Colonic mucosa (tissue), 4 donors: Measurements from ENCODE around the gene GDF11. TPM values are rescaled to one million over a fixed set of nuclear protein-coding genes. Genes with fewer than 3 reads are reported as not detected.
A peak's percentile ranks its signal among the peaks of the same experiment; 100 is the strongest.

ENCODE experiments used
- DNase-seq: peaks from one replicate; pipeline ENCODE4 v3.0.0-alpha.2; 2020
- H3K27ac ChIP-seq: fragments of 200-600 bp; one replicate; pipeline ENCODE4 v1.8.0; 2021
- H3K27me3 ChIP-seq: fragments of 200-600 bp; one replicate; pipeline ENCODE4 v1.8.0; 2021
- H3K36me3 ChIP-seq: fragments of 200-600 bp; one replicate; pipeline ENCODE4 v1.8.0; 2021
- H3K4me1 ChIP-seq: fragments of 200-600 bp; one replicate; pipeline ENCODE4 v1.8.0; 2021; ENCODE audit warnings: mild to moderate bottlenecking
- H3K4me3 ChIP-seq: fragments of 200-600 bp; one replicate; pipeline ENCODE4 v1.8.0; 2021
- H3K9ac ChIP-seq, 2 donors: one replicate each; pipeline ENCODE4 v1.7.0; 2013; ENCODE audit warnings: control low read depth in 2 of 2, low read depth in 2 of 2, low read length in 2 of 2
- H3K9me3 ChIP-seq: fragments of 200-600 bp; one replicate; pipeline ENCODE4 v1.8.0; 2021
- CTCF ChIP-seq: fragments of 200-600 bp; IDR thresholded peaks from one replicate; pipeline ENCODE4 v1.8.0; 2022; ENCODE audit warnings: antibody characterized with exemption, mild to moderate bottlenecking
- intact Hi-C: fragments of 100-400 bp; cut with DNase I; formaldehyde crosslinking; loops from one replicate; pipeline ENCODE4 v1.14.1; 2022
- total RNA-seq, 2 donors: library from RNA; stranded (reverse); fragmentation: NEBNext Ultra II Directional in 1 of 2; extraction: Animal tissue kit (Norgen Biotek cat#: 25700) in 1 of 2; gene quantifications; one replicate each; pipeline ENCODE4 v1.2.1, GENCODE V29; 2021
- donor health status: healthy.
- donor health status: DM: no; HTN: no; CAD: no.
- donor health status: DM: no; HTN: no; CAD: no.

Gene GDF11
- 1 to 10 TPM; 3.2 to 3.7 TPM for total RNA-seq

- Histone ChIP-seq H3K27ac (peak within 1 kb of the TSS; percentile 44), H3K9ac (peak within 1 kb of the TSS; percentile 27 to 46), H3K9me3 (no peaks in the 10 kb centered on the region), H3K36me3 (no peaks in the 10 kb centered on the region), H3K4me1 (peaks cover 6% of the 10 kb centered on the region), H3K27me3 (no peaks in the 10 kb centered on the region), H3K4me3 (peak within 1 kb of the TSS; percentile 57)
- intact Hi-C loops, result loop anchor here (5.0 to 10.0 kb wide), 2 partner anchors 49 to 292 kb away; no protein-coding TSS in a partner anchor
- TF ChIP-seq CTCF, result no peak
- DNase-seq, result peak; percentile 74
Measured at GRCh38 chr12:55742719-55743405, at the start of gene GDF11. TSS of gene GDF11 (plus strand) at chr12:55743122. CDS start at chr12:55743317, 195 bp downstream.

GRCh38 chr12:55693323-55694187 lies 49.4 kb upstream of the GDF11 start:
- H3K4me3 ChIP-seq, result no peak overlapping the region
- no peak for TF ChIP-seq CTCF
- intact Hi-C loops, result no loop called here
- no peak for DNase-seq
- no peaks in the 10 kb centered on the region for H3K36me3 ChIP-seq
- H3K9ac ChIP-seq, result no peak overlapping the region
- no peaks in the 10 kb centered on the region for H3K9me3 ChIP-seq
- H3K27ac ChIP-seq, result no peak overlapping the region
- no peaks in the 10 kb centered on the region for H3K4me1 ChIP-seq
- no peaks in the 10 kb centered on the region for H3K27me3 ChIP-seq

- Histone ChIP-seq H3K27me3 (no peaks in the 10 kb centered on the region), H3K9me3 (no peaks in the 10 kb centered on the region), H3K9ac (no peak overlapping the region), H3K27ac (no peak overlapping the region), H3K4me3 (no peak overlapping the region), H3K36me3 (no peaks in the 10 kb centered on the region), H3K4me1 (no peaks in the 10 kb centered on the region)
- DNase-seq, result no peak
- intact Hi-C loops, result no loop called here
- no peak for TF ChIP-seq CTCF
Measured at GRCh38 chr12:55694188-55694515, 48.8 kb upstream of the GDF11 start.

GRCh38 chr12:55694651-55695050 lies 48.3 kb upstream of the GDF11 start:
- no peak for TF ChIP-seq CTCF
- no peaks in the 10 kb centered on the region for H3K27me3 ChIP-seq
- no peaks in the 10 kb centered on the region for H3K36me3 ChIP-seq
- no peaks in the 10 kb centered on the region for H3K4me1 ChIP-seq
- intact Hi-C loops, result no loop called here
- no peak overlapping the region for H3K4me3 ChIP-seq
- H3K9ac ChIP-seq, result no peak overlapping the region
- DNase-seq, result no peak
- H3K27ac ChIP-seq, result no peak overlapping the region
- H3K9me3 ChIP-seq, result no peaks in the 10 kb centered on the region

- no peaks in the 10 kb centered on the region for H3K4me1 ChIP-seq
- TF ChIP-seq CTCF, result no peak
- H3K9me3 ChIP-seq, result no peaks in the 10 kb centered on the region
- no peak for DNase-seq
- intact Hi-C loops, result no loop called here
- no peak overlapping the region for H3K27ac ChIP-seq
- no peak overlapping the region for H3K4me3 ChIP-seq
- no peak overlapping the region for H3K9ac ChIP-seq
- H3K36me3 ChIP-seq, result no peaks in the 10 kb centered on the region
- no peaks in the 10 kb centered on the region for H3K27me3 ChIP-seq
Measured at GRCh38 chr12:55695349-55695748, 47.6 kb upstream of the GDF11 start.
